Measurements from ENCODE around the gene BNIP3.
"Not testable (repeated sequence)": the region's sequence is repeated elsewhere in the genome, so short reads cannot be mapped to it uniquely, and the experiment has no call there.

BNIP3 gene

DNA sequence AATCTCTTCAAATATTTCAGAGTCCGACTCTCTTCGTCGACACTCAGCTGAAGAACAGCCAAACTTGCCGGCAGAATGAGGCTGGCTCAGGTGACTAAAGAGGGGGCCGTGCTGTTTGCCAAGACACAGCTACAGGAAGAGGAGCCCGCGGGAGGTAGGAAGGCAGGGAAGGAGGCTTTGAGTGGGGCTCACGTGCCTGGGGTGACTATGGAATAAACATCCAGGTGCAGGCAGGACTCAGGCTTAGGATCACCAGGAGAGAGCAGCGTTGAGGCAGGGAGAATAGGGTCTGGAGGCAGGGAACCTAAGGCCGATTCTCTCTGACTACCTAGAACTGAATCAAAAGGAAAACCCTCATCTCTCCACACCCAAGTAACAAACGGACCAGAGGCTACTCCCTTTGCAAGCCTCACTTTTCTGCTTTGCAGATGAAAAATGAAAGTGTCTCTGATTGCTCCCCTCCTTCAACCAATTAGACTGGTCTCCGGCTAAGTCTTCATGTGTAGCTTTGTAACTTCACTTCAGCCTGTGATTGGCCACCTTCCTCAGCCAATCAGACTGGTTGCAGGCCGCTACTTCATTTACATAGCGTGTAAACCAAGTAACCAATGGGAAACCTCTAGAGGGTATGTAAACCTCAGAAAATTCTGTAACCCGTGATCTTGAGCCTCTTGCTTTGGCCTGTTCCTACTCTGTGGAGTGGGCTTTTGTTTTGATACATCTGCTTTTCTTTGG is 19.7 kb upstream of the BNIP3 start:
- DNase-seq (ENCODE audit: low spot score): peak; percentile 50

DNA sequence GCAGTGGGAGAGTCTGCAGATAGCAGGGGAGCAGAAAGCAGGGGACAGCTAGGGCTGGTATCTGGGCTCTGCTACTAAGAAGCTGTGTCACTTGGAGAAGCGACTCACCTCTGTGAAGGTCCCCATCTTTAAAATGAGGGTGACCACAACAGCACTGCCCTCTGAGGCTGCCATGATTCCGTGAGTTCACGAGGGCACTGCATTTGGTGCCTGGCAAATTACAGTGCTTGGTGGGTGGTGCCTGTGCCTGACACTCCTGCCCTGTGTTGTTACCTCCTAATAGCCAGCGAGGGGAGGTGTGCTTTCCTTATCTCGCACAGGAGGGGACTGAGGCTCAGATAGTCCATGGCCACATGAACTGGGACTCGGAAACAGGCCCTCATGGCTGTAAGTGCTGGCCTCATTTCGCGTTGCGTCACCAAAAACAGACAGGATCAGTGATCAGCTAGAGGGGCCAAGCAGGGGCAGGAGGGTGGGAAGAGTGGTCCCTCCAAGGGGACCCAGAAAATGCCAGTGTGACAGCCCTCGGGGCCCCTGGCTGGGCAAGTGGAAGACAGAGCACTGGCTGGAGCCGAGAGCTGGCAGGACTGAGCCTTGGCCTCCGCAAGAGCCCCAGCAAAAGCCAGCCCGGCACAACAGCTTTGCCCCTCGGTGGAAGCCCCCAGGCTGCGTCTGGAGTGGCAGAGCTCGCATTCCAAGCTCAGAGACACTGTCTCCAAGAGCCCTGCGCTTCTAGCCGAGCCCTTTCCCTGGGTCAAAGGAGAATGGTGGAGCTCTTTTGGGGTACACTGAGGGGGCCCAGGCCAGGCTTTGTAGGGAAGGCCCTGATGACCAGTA is 17.3 kb upstream of the BNIP3 start:
- DNase-seq (ENCODE audit: low spot score): no peak

DNA sequence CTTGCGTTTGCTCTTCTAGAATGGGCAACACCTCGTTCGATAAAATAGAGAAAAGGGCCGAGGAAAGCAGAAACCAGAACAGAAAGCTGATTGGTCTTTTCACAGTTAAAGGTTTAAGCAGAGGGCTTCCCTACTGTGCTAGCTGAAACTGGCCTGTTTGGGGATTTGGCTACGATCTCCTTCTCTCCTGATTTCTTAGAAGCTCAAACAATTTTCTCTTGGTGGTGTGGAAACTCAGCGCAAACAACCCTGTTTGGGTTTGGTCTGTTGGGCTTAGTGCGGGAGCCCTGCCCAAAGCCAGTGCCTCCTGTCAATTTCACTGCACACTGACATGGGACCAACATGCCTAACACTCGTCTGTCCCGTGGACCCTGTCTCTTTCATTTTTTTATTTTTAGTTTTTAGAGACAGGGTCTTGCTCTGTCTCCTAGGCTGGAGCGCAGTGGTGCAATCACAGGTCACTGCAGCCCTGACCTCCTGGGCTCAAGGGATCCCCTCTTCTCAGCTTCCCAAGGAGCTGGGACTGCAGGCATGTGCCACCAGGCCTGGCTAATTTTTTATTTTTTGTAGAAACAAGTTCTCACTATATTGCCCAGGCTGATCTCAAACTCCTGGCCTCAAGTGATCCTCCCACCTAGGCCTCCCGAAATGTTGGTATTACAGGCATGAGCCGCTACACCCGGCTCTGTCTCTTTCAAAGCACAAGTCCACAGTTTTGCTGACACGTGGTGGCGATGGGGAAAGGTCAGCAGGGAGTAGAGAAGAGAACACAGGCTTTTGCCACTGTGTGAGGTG is 16.5 kb upstream of the BNIP3 start:
- no peak for DNase-seq (ENCODE audit: low spot score)

DNA sequence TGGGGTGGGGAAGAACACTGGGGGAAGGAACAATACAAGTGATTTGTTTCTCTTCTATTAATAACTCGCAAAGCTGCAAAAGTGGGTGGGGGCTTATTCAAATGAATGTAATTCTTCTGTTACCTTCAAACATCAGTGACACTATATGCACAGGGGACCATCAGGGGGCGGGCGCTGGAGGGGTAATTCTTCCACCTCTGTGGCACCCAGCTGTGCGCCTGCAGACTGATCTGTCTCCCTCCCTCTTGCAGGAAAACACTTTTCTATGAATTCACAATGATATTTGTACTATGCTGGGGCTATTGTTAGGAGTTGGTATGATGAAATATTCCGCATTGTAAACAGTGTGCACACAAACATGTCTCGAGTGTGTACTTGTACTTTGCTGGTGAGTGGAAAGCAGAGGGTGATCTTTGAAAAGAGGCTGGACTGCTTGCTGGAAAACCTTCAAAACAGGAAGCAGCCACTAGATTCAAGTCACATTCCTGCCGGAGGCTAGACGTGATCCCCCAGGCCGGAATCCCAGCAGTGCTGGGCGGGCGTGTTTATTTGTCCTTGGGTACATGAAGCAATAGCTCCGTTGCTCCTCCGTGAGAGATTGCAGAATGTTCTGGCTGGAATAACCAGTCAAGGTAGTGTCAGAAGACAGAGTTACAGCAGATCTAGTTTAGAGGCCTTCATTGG is 15.8 kb upstream of the BNIP3 start:
- DNase-seq (ENCODE audit: low spot score): no peak

DNA sequence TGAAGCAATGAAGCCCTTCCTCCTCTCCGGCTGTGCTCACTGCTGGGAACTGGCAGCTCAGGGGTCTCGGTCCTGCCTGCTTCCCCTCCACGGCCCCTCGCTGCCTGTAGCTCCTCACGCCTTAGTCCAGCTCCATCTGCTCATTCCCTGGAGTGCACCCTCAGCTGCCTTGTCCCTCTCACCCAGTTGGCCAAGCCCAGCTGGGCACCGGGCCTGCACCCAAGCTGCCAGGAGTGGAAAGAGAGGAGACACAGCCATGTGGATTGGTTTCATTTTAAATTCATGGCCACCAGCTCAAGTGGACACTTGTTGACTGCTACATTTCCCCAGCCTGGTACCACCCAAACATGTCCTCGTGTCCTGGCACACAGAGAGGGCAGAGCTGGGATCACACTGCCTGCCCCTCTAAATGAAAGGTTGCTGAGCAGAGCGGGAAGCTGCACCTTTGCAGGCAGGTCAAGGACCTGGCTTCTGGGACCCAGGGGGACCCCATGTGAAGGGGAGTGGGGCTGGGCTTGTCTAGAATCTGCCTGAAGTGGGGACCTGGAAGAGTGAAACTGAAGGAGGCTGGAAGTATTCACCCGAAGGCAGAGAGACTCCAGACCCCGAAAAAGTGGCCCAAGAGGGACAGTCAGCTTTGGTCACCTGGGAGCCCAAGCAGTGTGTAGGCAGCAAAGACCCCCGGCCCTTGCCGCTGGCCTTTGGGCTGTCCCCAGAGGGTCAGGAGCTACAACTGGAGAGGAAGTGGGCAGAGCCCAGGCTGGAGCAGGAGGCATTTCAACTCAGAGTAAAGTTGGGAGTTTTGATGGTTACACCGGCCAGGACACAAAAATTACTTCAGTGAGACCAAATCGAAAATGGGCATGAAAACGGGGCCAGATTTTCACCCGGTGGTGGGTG is 15.0 kb upstream of the BNIP3 start:
- no peak for DNase-seq (ENCODE audit: low spot score)

DNA sequence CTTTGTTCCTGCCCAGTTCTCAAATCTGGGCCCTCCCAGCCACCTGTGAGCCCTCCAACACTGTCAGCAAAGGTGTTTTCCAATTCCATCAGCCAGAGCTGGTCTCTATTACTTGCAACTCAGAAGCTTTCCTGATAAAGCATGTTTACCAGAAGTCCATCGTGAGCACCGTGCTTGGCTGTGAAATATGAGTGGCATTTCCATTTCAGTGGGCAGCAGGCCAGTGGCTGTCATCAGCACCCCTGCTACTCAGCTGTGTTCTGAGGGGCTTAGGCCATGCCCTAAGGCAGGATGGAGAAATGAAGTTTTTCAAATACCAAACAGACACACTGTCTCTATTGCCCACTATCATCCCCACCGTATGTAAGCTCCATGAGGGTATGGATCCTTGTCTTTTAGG is 12.7 kb upstream of the BNIP3 start:
- no peak for DNase-seq (ENCODE audit: low spot score)

DNA sequence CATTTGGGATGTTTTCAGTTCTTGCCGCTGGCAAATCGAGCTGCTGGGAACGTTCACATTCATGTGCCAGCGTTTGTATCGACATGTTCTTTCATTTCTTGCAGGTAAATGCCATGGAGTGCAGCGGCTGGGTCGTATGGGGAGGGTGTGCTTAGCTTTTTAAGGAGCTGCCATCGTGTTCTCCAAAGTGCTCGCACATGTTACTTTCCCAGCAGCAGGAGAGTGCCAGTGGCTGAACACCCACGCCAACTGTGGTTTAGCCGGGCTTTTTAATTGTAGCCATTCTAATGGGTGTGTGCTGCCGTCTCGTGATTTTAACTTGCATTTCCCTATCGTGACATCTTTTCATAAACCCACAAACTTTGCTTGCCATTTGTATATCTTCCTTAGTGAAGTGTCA is 11.6 kb upstream of the BNIP3 start:
- no peak for DNase-seq (ENCODE audit: low spot score)

DNA sequence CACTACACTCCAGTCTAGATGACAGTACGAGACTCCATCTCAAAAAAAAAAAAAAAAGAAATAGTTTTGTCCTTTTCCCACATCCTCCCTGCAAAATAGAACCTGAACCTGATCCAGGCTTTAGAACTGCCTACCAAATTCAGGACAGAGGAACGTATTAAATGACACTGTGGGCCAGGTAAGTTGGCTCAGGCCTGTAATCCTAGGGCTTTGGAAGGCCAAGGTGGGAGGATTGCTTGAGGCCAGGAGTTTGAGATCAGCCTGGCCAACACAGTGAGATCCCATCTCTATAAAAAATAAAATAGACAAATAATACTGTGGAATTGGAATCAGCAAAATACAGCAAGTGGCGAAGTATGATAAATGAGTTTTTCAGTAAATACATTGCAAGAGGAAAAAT is 10.0 kb upstream of the BNIP3 start:
- DNase-seq (ENCODE audit: low spot score): no peak

DNA sequence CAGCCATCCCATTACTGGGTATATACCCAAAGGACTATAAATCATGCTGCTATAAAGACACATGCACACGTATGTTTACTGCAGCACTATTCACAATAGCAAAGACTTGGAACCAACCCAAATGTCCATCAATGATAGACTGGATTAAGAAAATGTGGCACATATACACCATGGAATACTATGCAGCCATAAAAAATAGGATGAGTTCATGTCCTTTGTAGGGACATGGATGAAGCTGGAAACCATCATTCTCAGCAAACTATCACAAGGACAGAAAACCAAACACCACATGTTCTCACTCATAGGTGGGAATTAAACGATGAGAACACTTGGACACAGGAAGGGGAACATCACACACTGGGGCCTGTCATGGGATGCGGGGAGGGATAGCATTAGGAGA is 6.1 kb upstream of the BNIP3 start:
- DNase-seq (ENCODE audit: low spot score): not testable (repeated sequence)

DNA sequence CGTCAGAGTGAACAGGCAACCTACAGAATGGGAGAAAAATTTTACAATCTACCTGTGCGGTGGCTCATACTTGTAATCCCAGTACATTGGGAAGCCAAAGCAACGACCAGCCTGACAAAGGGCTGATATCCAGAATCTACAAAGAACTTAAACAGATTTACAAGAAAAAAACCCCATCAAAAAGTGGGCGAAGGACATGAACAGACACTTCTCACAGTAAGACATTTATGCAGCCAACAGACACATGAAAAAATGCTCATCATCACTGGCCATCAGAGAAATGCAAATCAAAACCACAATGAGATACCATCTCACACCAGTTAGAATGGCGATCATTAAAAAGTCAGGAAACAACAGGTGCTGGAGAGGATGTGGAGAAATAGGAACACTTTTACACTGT is 5.6 kb upstream of the BNIP3 start:
- DNase-seq (ENCODE audit: low spot score): not testable (repeated sequence)

DNA sequence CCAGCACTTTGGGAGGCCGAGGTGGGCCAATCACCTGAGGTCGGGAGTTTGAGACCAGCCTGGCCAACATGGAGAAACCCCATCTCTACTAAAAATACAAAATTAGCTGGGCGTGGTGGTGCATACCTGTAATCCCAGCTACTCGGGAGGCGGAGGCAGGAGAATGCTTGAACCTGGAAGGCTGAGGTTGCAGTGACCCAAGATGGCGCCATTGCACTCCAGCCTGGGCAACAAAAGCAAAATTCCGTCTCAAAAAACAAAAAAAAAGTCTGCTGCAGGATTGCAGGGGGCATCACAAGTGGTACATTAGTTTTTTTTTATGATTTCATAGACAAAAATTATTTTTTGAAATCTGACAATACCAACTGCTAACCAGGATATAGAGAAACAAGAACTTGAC is 5.1 kb upstream of the BNIP3 start:
- not testable (repeated sequence) for DNase-seq (ENCODE audit: low spot score)

DNA sequence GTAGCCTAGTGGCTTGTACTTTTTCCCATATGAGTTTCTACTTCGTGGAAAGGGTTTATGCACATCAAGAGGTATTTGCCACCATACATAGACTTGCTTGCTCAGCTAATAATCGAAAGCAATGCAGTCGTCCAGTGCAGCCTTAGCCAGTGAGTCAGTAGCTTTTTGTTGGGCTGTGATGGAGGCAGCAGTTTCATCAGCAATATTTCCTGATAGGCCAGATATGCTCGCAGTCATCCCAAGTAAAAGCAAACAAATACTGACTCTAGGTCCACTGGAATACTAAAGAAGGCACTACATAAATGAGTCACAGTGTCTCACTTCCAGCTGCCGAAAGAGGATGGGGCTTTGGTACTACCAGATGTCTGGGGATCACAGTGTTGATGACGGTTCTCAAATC is 2.1 kb upstream of the BNIP3 start:
- DNase-seq (ENCODE audit: low spot score): peak; percentile 17

DNA sequence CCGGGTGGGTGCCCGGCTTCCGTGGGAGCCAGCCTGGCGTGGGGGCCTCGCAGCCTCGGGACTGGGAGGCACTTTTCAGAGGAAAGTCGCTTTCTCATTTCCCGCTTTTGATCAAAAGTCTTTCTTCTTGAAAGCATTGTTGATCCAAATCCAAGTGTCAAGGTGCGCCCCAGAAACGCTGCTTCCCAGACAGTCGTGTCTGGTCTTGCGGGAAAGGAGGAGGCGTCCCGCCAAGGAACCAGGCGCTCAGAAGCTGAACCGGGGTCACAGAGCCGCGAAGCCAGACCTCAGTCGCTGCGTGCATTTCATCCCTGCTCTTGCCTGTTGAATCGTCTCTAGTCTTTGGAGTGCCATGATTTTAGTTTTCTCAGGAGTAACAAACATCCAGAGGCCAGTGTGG is 1.1 kb upstream of the BNIP3 start:
- no peak for DNase-seq (ENCODE audit: low spot score)

DNA sequence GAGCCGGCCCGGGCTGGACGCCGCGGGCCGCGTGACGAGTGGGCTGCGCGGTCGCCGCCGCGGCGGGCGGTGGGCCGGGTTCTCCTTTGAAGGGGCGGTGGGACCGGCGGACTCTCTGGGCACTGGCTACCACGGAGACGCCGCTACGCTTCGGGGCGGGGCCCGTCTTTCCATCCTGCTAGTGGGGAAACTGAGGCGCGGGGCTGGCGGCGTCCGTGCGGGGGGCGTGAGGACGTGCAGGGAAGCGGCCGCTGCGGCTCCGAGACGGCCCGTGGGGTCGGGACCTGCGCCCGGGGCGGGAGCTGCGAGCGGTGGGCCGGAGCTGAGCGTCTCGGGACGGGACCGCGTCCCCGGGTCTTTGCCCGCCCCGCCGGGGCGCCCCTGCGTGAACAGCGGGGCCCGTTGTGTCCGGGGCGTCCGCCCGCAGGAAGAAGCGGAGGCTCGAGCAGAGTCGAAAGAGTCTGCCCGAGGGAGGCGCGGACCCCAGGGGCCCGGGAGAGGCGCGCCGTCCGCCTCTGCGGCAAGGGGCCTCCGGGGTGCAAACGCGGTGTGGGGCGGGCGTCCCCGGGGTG is 548 bp upstream of the BNIP3 start:
- DNase-seq (ENCODE audit: low spot score): no peak

DNA sequence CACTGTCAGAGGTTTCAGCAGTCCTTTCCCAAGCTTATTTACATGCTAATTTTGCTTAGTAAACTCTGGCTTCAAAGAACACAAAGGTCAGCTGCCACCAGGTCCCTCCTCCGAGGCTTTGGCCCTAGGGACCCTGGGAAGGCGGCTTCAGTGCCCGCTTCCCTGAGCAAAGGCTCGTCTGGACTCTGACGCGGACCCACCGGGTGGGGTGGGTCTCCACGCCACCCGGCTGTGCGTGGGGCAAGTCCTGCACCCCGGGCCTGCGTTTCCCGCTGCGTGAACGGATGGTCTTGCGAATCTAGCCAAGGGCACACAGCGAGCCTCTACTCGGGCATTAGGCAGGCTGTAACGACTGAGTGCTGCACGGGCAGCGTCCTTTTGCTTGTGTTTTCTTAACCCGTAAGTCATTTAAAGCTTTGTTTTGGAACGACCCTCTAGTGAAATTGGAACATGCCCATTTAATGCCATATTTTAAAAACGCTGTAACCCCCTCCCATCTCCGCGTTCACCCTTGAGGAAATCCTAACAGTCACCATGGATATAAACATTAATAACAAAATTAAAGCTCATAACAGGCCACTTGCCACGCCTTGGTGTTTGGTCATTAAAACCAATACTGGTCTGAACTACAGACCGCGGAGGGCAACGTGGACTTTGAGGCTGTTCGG is 828 bp downstream of the BNIP3 start:
- no peak for DNase-seq (ENCODE audit: low spot score)

DNA sequence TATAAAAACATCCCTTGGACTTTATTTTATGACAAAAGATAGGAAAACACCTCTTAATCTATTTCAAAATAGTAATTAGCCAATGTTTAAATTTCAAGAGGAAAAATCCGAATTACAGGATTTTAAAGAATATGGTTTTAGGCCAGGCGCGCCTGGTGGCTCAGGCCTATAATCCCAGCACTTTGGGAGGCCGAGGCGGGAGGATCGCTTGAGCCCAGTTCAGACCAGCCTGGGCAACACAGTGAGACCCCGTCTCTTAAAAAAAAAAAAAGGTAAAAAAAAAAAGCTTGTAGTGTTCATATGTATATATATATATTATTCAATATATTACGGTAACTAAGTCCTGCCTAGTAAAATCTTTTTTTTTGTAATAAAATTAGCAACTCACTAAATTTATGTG is 1.4 kb downstream of the BNIP3 start:
- no peak for DNase-seq (ENCODE audit: low spot score)

DNA sequence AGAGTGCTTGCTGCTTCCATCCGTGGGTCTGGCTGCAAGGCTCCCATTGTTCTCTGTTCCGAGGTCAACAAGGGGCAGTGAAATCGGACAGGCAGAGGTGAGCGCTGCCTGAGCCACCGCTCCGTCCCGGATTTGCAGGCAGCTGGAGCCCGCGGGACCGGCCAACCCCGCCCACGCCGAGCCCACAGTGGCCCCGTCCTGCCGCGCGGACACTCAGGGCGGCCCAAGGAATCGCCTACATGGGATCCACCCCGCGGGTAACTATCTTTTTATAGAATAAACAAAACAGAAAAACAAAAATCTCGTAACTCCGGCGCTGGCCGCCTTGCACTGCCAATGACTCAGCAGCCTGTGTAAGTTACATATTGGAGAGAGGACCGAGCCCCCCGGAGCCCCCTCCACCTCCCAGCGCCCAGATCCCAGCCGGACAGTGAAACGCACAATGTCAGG is 1.9 kb downstream of the BNIP3 start:
- peak; percentile 22 for DNase-seq (ENCODE audit: low spot score)

DNA sequence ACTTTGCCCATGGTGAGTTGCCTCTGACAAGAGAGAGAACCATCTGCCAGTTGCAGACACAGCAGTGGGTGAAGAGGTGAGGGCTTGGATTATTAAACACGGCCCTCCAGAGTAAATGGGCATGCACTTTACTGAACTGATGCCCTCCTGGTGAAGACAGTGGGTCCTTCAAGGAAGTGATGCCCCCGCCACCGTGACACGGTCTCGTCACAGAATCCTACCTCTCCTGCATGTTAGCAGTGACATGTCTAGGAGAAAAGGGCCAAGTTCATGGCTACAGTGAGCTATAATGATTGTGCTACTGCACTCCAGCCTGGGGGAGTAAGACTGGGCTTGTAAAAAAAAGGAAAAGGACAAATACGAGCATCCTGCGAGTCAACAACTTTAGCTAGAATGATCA is 2.4 kb downstream of the BNIP3 start:
- DNase-seq (ENCODE audit: low spot score): no peak

DNA sequence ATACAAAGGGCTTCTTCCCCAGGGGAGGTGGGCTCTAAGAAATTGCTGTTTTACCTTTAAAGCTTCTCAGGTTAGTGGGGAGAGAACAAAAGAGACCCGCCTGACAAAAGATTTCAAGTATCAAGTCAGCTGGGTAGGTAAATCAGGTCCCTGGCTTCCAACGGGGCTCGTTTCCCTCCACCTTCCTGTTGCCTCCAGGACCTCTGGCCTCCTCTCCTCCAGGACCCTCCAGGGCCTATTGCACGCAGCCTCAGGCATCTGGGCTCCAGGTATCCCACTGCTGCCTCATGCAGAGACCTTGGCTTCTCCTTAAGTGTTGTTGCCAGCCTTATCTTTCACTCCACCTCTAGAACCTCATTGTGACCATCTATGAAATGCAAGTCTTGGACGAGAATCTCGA is 2.9 kb downstream of the BNIP3 start:
- DNase-seq (ENCODE audit: low spot score): no peak

DNA sequence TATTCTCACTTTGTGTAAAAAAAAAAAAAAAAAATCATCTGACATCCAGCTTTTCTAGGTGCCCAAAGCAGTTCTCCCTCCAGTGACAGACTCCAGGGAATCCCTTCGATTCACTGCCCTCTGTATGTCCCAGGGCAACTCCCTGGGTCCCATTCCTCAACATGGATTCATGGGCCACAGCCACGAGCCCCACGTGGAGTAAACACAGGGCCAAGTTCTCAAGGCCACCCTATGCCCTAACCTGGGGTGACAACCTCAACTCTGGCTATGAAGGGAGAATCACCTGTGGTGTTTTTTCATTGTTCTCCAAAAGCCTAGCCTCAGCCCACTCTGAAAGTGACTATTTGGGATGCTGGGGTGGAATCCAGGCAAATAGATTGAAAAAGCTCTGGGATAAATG is 3.4 kb downstream of the BNIP3 start:
- no peak for DNase-seq (ENCODE audit: low spot score)
